Mammary epithelial cell (primary cell): Measurements from ENCODE around the gene AQP9.
"Not testable (repeated sequence)": the region's sequence is repeated elsewhere in the genome, so short reads cannot be mapped to it uniquely, and the experiment has no call there.

Experiments
- EZH2 ChIP-seq: IDR thresholded peaks from 2 replicates; pipeline ENCODE4 v1.6.1; 2012; ENCODE audit warnings: low read length, inconsistent platforms, borderline replicate concordance
- TF ChIP-seq, protein P1 (sequence below), 2 donors: IDR thresholded peaks in 1 of 2; conservative IDR thresholded peaks in 1 of 2; 2 replicates each; pipeline ENCODE4 v1.5.1; 2011 to 2012; ENCODE audit warnings: inconsistent platforms in 2 of 2, low read length in 2 of 2, mild to moderate bottlenecking in 2 of 2, control low read depth in 1 of 2, low read depth in 1 of 2; ENCODE audit not compliant: insufficient read depth in 1 of 2; ENCODE audit errors: extremely low read depth in 1 of 2

DNA sequence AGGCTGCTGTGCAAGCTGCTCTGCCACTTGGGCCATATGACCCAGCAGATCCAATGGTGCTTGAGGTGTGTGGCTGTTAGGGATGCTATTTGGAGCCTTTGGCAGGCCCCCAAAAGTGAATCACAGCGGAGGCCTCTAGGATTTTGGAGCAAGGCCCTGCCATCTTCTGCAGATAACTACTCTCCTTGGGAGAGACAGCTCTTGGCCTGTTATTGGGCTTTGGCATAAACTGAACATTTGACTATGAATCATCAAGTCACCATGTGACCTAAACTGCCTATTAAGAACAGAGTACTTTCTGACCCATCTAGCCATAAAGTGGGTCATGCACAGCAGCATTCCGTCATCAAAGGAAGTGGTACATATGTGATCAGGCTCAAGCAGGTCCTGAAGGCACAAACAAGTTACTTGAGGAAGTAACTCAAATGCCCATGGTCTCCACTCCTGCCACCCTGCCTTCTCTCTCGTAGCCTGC lies 70.9 kb downstream of the AQP9 start:
- not testable (repeated sequence) for TF ChIP-seq EZH2
- TF ChIP-seq, protein P1, sequence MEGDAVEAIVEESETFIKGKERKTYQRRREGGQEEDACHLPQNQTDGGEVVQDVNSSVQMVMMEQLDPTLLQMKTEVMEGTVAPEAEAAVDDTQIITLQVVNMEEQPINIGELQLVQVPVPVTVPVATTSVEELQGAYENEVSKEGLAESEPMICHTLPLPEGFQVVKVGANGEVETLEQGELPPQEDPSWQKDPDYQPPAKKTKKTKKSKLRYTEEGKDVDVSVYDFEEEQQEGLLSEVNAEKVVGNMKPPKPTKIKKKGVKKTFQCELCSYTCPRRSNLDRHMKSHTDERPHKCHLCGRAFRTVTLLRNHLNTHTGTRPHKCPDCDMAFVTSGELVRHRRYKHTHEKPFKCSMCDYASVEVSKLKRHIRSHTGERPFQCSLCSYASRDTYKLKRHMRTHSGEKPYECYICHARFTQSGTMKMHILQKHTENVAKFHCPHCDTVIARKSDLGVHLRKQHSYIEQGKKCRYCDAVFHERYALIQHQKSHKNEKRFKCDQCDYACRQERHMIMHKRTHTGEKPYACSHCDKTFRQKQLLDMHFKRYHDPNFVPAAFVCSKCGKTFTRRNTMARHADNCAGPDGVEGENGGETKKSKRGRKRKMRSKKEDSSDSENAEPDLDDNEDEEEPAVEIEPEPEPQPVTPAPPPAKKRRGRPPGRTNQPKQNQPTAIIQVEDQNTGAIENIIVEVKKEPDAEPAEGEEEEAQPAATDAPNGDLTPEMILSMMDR (conservative IDR thresholded peaks at IDR 0.05 in 1 of 2, IDR thresholded peaks at IDR 0.05 in 1 of 2; ENCODE audit: extremely low read depth in 1 of 2, insufficient read depth in 1 of 2, low read depth in 1 of 2, low read length in 2 of 2), result not testable (repeated sequence)
